ENCODE results near the gene LRATD1. TPM values are rescaled to one million over a fixed set of nuclear protein-coding genes. Genes with fewer than 3 reads are reported as not detected.

The LRATD1 gene
- total and polyA plus RNA-seq, 9 of the 15 experiments (the other 6 are each of a cell fraction or from before 2014, with no cell fraction given) = 0.36 to 6.5 (median 2.8) TPM

GRCh38 chr2:14633061-14633460 is 544 bp downstream of the LRATD1 start:
- 0% methylated on average over 5 of the region's 13 CpGs for WGBS (ENCODE audit: insufficient coverage, low coverage, missing lambda C conversion rate)
- H4K20me1 ChIP-seq (replicated peaks; ENCODE audit: control insufficient read depth, insufficient read depth, low read length) = no peaks in the 10 kb centered on the region
- peaks cover 0 to 8% of the 10 kb centered on the region in 2 experiments; a peak in 2 of 5 replicates for H3K27me3 ChIP-seq (ENCODE audit: control insufficient read depth in 2 of 2, insufficient read depth in 2 of 2, low read length in 2 of 2)
- peaks cover 7% of the 10 kb centered on the region; the same call in 2 of the 3 replicates for H3K79me2 ChIP-seq (ENCODE audit: control insufficient read depth, insufficient read depth, low read length)
- FAIRE-seq (no peak), DNase-seq (ENCODE audit: extremely low read depth in 1 of 4, low spot score in 3 of 4) (no peak), ATAC-seq (peak; percentile 10; the same call in 1 of the 3 replicates)
- H2AFZ ChIP-seq (ENCODE audit: low read depth, low read length) = no peak overlapping the region
- ChIA-PET POLR2A (interaction anchor here (1.0 kb wide), 1 partner anchor 117 kb away, joined by 3 read pairs; no protein-coding TSS in a partner anchor), CTCF (ENCODE audit: low intra/inter-chr PET ratio) (no interaction called here)
- H3K4me3 ChIP-seq = no peak overlapping the region
- intact Hi-C loops (cut with micrococcal nuclease) (no loop called here), in situ Hi-C loops (cut with MboI) (no loop called here)
- no peaks in the 10 kb centered on the region for H3K9me3 ChIP-seq (replicated peaks; ENCODE audit: control insufficient read depth, insufficient read depth, low read depth, low read length)
- TF ChIP-seq ILK (tag; IDR thresholded peaks at IDR 0.05; ENCODE audit: borderline replicate concordance, low read depth) = no peak
- no peak for TF ChIP-seq POLR2A (conservative IDR thresholded peaks at IDR 0.05)
- TF ChIP-seq KAT2B (IDR thresholded peaks at IDR 0.05; ENCODE audit: low read depth, low read length) = no peak
- TF ChIP-seq, protein P1, sequence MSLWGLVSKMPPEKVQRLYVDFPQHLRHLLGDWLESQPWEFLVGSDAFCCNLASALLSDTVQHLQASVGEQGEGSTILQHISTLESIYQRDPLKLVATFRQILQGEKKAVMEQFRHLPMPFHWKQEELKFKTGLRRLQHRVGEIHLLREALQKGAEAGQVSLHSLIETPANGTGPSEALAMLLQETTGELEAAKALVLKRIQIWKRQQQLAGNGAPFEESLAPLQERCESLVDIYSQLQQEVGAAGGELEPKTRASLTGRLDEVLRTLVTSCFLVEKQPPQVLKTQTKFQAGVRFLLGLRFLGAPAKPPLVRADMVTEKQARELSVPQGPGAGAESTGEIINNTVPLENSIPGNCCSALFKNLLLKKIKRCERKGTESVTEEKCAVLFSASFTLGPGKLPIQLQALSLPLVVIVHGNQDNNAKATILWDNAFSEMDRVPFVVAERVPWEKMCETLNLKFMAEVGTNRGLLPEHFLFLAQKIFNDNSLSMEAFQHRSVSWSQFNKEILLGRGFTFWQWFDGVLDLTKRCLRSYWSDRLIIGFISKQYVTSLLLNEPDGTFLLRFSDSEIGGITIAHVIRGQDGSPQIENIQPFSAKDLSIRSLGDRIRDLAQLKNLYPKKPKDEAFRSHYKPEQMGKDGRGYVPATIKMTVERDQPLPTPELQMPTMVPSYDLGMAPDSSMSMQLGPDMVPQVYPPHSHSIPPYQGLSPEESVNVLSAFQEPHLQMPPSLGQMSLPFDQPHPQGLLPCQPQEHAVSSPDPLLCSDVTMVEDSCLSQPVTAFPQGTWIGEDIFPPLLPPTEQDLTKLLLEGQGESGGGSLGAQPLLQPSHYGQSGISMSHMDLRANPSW (CRISPR knock-in tag; IDR thresholded peaks at IDR 0.05) = no peak
- TF ChIP-seq FOXK2 (conservative IDR thresholded peaks at IDR 0.05 in 1 of 2, IDR thresholded peaks at IDR 0.05 in 1 of 2; ENCODE audit: low read depth in 2 of 2) = no peak
- no peak for TF ChIP-seq RBM17 (IDR thresholded peaks at IDR 0.05; ENCODE audit: borderline replicate concordance, low read depth, low read length)
- TF ChIP-seq POLR3G (IDR thresholded peaks at IDR 0.05; ENCODE audit: extremely low read depth, insufficient read length, insufficient replicate concordance) = no peak
- no peak for TF ChIP-seq KDM2B (CRISPR knock-in tag; IDR thresholded peaks at IDR 0.05)
- TF ChIP-seq MBD1 (CRISPR knock-in tag; IDR thresholded peaks at IDR 0.05) = no peak
- TF ChIP-seq KHSRP (IDR thresholded peaks at IDR 0.05) = no peak
- TF ChIP-seq NFATC3 (IDR thresholded peaks at IDR 0.05) = no peak
- TF ChIP-seq SETDB1 (IDR thresholded peaks at IDR 0.05; ENCODE audit: low read length) = no peak
- no peak for TF ChIP-seq SIN3A (IDR thresholded peaks at IDR 0.05; ENCODE audit: borderline replicate concordance in 2 of 2, control insufficient read depth in 1 of 2, low read depth in 2 of 2, low read length in 2 of 2)
- no peak overlapping the region; a peak in 1 of 4 replicates for H3K9ac ChIP-seq (ENCODE audit: insufficient read depth in 1 of 2, low read depth in 2 of 2, low read length in 2 of 2)
- BruUV-seq (replicated peaks) = no TSS peak
- peaks cover 0 to 33% of the 10 kb centered on the region in 2 experiments; a peak in 2 of 5 replicates for H3K4me1 ChIP-seq (replicated peaks in 1 of 2; ENCODE audit: control insufficient read depth in 2 of 2, insufficient read depth in 2 of 2, low read length in 2 of 2)
- no peaks in the 10 kb centered on the region for H3K36me3 ChIP-seq (ENCODE audit: control insufficient read depth, insufficient read depth, low read length)
- H3K27ac ChIP-seq (ENCODE audit: extremely low read depth, low read depth, low read length) = no peak overlapping the region
- no peaks in the 10 kb centered on the region for H3K9me1 ChIP-seq (ENCODE audit: control insufficient read depth, insufficient read depth, low read length)
- peak overlapping the region; percentile 58 for H3K4me2 ChIP-seq (ENCODE audit: insufficient read depth, low read length)

Data from K562 (cell line).